OCI-LY3 (cell line): ENCODE data around the gene SOHLH2.

Experiments used
- EZH2phosphoT487 ChIP-seq: fragments of 200-600 bp; shearing (Covaris generic); IDR thresholded peaks from 2 replicates; pipeline ENCODE4 v1.6.1; 2018; ENCODE audit warnings: antibody characterized with exemption, mixed run types, low read depth
- TF ChIP-seq, protein P1 (sequence below): fragments of 200-600, 300-600 bp; sonication (generic); IDR thresholded peaks from 2 replicates; pipeline ENCODE4 v1.5.1; 2014; ENCODE audit warnings: antibody characterized with exemption, low read length, low read depth

DNA sequence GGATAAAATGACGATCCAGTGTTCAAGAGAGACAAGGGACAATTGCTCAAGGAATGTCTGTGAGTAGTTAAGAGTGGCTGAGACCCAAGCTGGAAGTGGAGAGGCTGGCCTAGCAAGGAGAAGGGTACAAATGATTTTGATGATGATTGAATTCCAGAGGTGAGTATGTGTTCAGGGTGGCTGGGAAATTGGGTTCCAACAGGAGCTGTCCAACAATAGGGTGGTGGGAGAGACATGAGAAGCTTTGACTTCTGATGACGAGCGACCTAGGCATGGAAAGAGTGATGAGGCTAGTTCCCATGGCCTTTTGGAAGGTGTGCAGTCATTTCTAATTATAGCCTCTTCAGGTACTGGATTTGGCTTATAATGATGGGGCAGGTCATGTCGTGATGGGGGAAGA is 54.1 kb downstream of the SOHLH2 start:
- TF ChIP-seq, protein P1, sequence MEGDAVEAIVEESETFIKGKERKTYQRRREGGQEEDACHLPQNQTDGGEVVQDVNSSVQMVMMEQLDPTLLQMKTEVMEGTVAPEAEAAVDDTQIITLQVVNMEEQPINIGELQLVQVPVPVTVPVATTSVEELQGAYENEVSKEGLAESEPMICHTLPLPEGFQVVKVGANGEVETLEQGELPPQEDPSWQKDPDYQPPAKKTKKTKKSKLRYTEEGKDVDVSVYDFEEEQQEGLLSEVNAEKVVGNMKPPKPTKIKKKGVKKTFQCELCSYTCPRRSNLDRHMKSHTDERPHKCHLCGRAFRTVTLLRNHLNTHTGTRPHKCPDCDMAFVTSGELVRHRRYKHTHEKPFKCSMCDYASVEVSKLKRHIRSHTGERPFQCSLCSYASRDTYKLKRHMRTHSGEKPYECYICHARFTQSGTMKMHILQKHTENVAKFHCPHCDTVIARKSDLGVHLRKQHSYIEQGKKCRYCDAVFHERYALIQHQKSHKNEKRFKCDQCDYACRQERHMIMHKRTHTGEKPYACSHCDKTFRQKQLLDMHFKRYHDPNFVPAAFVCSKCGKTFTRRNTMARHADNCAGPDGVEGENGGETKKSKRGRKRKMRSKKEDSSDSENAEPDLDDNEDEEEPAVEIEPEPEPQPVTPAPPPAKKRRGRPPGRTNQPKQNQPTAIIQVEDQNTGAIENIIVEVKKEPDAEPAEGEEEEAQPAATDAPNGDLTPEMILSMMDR: no peak
- no peak for TF ChIP-seq EZH2phosphoT487
